NCI-H1417 treated with DMSO at 0.1 percent for 48 hours (cell line): ENCODE results near the gene ZNF835.
"Not testable (repeated sequence)": the region's sequence is repeated elsewhere in the genome, so short reads cannot be mapped to it uniquely, and the experiment has no call there.

Experiments used
- DNase-seq: peaks from one replicate; lab custom pipeline; 2025; lab: John Stamatoyannopoulos, UW

The ZNF835 gene

DNA sequence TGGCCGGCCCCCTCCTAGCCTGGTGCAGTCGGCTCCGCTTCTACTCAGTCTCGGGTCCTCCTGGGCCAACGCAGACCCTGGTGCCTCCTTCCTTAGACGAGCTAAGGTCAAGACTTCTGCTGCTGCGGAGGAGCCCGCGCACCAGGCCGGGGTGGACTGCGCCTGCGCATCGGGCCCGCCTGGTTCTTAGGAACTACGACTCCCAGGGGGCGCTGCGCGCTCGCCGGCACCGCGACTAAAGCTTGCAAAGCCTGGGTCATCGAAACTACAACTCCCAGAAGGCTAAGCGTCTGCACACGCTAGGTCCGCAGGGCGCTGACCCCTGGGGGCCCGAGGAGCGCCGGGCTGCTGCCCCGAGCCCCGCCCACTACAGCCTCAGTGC, at the start of gene ZNF835:
Gene ZNF835, minus strand, starts transcription at position 145 of the 382 bp plus-strand sequence. CDS start 6,559 bp downstream, outside the sequence.
- DNase-seq = no peak

DNA sequence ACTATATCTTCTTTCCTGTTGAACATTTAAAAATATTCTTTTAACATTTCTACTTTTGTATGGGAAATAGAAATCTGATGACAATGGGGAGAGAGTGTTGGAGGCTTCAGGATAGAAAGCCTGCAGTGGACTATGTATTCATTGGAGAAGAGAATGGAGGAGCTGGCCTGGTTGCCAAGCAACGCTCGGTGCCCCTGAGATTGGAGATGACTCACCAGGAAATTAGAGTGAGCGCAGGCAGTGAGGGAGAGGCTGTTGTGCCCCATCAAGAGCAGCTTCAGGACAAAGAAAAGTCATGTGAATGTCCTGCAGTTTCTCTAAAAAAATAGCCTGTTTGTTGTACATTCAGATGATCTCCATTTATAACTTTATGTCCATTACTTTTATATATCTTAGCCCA, 48.7 kb upstream of the ZNF835 start:
- DNase-seq = no peak

DNA sequence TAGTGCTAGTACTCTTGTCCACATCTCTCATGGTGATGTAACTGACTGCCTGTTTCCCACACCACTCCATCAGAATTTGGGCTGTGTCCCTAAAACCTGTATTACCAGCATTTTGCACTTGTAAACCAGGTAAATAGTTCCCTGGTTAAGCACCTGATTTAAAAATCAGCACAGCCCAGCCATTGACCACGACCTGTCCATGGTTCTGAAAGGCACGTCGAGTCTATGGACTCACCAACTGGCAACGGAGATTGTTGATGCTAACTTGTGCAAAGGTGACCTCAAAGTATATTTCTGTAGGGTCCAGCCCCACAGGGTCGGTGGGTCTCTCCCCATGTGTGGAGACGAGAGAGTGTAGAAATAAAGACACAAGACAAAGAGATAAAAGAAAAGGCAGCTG, 46.7 kb upstream of the ZNF835 start:
- DNase-seq = no peak

DNA sequence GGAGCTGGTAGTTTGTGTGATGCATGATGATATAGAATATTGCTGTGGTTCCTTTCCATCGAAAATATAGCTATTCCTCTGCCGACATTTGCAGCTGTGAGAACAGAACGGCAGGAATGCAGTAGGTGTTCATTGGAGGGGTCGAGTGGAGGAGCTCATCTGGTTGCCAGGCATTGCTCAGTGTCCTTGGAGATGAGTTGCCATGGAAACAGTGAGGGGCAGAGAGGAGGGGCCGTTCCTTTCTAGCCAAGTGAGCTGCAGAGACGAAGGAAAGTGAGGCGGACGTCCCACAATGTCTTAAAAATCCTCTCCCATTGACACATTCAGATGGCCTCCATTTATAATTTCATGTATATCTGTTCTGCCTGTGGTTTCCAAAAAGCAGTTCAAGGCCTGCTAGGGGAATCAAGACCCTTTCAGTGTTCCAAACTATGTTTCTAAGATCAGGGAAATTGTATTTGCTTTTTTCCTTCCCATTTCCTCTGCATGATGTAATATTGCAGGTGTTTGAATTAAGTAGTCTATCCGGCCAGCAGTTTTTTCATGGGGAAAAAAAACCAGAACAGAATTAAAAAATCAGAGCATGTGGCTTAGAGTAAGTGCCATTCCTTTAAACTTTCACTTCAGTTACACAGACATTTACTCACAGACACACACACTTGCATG, 41.2 kb upstream of the ZNF835 start:
- no peak for DNase-seq

DNA sequence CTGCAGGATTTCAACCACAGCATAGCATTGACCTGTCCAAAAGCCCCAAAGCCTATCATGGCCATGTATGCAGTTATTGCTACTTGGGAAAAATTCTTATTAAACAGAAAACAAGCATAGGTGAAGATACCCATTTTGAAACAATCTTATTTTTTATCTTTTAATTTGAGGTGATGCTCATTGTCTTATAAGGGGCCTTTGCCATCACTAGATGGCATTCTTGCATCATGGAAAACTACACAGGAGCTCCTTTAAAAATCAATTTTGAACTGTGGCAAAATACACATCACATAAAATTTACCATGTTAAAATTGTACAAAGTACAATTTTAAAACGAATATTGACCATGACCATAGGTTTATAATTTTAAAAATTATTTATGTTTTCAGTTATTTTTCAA, 38.9 kb upstream of the ZNF835 start:
- DNase-seq = no peak

DNA sequence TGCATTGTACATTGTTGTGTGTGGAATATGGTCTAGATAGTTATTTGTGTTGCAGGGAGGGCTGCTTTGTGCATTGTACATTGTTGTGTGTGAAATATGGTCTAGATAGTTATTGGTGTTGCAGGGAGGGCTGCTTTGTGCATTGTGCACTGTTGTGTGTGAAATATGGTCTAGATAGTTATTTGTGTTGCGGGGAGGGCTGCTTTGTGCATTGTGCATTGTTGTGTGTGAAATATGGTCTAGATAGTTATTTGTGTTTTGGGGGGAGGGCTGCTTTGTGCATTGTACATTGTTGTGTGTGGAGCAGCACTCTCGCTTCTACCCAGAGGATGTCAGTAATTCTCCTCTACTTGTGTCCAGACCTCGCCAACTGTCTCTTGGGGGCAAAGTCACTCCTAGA, 36.3 kb upstream of the ZNF835 start:
- DNase-seq = no peak

DNA sequence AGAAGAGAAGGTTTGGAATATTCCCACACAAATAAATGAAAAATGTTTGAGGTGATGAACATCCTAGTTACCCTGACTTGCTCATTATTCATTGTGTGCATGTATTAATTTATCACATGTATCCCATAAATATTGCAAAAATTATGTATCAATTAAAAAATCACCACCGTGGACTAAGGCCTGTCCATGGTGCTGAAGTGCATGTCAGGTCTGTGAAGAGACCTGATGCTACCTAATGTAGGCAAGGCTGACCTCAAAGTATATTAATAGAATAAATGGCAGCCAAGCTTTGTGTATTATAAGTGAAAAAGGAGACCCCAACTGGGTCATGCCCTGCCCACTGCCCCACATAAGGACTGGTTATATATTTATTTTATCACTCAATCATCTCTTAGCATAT, 34.4 kb upstream of the ZNF835 start:
- DNase-seq = no peak

DNA sequence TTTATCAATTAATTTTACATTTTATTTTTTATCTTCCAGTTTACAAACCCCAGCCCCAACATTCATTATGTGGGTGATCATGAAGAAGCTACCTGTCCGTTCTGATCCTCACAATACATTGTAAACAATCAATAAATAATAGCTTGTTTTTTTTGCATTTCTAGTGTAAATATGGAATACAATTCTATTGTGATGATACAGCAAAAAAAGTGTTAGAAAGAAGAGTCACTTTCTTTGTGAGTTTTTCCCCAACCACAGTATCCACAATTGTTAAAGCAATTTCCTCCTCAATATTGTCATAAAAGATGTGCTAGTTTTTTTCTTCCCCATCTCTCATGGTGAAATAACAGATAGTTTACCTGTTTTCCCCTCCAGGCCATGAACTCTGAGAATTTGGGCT, 30.3 kb upstream of the ZNF835 start:
- DNase-seq = no peak

DNA sequence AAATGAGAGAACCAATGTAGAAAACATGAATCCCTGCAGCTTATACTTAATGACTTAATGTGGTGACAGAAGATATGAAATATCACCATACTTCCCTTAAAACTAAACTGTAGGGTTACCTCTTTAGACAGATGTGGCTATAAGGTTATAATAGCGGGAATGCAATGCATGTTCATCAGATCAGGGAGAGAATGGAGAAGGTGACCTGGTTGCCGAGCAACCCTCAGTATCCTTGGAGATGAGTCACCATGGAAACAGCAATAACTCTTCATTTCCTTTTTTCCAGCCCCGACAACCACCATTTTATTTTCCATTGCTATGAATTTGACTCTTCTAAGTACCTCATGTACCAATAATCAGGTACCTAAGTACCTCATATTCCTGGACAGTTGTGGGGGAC, 28.0 kb upstream of the ZNF835 start:
- no peak for DNase-seq

DNA sequence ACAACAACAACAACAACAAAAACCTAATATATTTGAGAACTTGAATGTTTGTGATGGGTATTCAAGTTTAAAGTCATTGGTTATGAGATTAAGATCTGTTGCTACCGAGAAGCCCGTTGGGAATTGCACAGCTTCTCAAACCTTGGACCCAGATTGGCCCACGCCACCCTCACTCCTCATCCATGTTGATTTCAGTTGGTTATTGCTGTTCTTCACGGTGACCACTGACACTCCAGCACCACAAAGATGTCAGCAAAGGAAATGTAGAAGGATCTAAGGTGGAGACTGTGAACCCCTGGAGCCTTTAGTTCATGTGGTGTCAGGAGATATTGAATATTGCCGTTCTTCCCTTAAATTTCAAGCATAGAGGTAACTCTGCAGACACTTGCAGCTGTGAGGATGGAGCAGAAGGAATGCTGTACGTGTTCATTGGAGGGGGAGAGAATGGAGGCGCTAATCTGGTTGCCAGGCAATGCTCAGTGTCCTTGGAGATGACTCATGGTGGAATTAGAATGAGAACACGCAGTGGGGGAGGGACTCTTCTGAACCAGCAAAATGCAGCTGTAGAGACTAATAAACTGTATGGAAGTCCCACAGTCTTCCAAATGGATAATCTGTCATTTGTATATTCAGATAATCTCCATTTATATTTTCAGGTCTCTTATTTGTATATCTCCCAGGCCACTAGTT, 20.8 kb upstream of the ZNF835 start:
- DNase-seq = no peak

DNA sequence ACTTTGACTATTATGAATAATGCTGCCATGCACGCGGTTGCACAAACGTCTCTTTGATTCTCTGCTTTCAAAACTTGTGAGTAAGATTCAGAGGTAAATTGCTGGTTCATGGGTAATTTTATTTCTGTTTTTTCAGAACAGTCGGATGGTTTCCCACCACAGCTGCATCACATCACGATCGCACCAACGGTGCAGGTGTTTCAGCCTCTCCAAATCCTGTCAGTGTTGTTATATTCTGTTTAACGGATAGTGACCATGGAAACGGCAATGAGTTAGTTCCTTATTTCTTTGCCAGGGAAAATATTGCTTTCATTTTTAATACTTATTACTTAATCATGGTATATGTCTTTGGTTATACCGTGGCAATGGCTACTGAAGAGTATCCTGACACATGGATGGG, 19.1 kb upstream of the ZNF835 start:
- DNase-seq = no peak

DNA sequence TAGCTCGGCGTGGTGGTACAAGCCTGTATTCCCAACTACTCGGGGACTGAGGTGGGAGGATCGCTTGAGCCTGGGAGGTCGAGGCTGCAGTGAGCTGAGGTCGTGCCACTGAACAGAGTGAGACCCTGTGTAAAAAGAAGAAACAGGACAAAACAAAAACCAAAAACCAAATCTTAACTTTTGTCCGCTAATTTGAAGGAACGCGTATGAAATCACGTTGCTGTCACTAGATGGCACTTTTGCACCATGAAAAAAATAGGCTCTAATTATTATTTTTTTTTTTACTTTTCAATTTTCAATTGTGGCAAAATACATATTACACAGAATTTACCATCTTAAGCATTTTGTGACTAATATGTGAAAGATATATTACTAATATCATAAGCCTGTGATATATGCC, 17.6 kb upstream of the ZNF835 start:
- DNase-seq = no peak

DNA sequence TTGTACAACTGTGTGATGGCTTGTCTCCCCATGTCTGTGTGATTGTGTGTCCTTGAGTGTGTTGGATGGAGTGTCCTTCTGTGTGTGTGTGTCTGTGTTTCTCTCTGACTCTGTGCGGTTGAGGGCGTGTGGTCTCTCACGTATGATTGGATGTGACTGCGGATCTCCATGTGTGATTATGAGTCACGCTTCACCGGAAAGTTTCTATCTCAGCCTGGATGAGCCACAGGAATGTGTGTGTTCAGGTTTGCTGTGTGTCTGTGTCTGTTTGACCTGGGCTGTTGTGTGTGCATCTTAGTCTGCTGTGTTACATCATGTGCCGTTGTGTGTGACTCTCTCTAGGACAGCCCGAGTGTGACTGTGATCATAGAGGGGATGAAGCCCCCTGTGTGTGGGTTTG, 15.5 kb upstream of the ZNF835 start:
- DNase-seq = no peak

DNA sequence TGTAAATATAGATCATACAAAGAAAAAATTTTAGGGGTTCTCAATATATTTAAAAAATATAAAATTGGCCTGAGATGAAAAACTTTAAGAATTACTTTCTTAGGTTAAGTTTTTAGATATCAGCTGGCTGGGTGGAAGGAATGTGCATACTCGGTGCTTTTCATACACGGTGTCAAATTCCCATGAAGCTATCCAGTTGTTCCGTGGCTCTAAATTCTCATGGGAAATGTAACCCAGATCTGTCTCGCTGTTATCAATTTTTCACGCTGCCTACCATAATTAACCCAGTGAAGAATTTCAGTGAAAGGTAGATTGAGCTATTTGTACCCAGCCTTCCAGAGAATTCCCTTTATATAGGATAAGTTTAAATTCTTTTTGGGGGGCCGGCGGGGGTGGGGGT, 11.6 kb upstream of the ZNF835 start:
- DNase-seq = no peak

DNA sequence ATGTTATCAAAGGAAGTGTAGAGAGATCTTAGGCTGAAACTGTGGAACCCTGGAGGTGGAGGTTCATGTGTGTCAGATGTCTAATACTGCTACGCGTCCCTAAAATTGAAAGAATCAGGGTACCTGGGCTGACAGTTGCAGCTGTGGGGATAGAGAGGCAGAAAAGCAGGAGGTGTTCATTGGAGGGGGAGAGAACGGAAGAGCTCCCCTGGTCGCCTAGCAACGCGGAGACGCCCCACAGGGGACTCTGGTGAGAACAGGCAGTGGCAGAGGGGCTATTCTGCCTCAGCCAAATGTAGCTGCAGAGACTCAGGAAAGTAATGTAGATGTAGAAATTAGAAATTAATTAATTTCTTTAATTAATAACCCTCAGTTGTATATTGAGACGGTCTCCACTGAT, 10.1 kb upstream of the ZNF835 start:
- DNase-seq = no peak

DNA sequence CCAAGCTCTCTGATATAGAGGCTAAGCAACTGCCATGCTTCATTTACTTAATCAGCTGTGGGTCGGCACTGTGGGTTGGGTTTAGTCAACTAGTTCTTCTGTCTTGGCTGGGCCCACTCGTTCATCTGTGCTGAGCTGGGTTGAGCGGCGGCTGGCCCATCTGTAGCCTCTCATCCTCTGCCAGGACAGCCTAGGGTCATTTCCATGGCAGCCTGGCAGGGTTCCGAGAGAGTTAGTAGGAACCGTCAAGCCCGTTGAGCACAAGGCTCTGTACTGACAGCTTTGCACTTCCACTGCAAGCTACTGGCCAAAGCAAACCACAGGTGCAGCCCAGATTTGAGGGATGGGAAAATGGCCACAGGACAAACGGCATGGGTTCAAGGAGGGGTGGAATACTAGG, 6.6 kb upstream of the ZNF835 start:
- DNase-seq = no peak

DNA sequence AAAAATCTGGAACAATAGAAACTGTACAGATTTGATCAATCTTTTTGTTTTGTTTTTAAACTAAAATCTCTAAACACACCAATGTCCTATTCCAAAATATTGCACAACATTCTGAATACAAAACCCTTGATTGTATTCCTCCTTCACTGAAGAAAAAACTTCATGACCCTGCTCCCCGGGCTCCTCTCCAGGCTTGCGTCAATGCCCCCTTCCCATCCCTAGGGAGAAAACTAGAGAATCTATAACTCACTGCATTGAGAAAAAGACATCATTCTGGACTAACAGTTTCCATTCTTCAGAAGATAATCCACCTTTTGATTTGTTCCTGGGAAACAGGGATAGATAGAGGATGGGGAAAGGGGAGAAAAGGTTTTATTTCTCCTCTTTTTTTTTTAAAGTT, 1.1 kb upstream of the ZNF835 start:
- not testable (repeated sequence) for DNase-seq

DNA sequence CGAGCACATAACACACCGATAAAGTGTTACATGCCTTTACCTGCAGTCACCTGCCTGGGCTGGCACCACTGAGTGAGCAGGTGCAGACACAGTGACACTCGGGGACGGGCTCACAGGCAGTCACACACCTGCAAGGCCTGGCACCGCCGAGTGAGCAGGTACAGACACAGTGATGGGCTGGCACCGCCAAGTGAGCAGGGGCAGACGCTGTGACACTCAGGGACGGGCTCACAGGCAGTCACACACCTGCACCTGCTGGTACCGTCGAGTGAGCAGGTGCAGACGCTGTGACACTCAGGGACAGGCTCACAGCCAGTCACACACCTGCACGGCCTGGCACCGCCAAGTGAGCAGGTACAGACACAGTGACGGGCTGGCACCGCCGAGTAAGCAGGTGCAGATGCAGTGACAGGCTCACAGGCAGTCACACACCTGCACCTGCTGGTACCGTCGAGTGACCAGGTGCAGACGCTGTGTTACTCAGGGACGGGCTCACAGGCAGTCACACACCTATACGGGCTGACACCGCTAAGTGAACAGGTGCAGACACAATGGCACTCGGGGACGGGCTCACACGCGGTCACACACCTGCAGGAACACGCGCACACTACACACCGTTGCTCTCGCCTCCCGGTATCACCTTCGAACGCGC, 470 bp downstream of the ZNF835 start:
- no peak for DNase-seq

DNA sequence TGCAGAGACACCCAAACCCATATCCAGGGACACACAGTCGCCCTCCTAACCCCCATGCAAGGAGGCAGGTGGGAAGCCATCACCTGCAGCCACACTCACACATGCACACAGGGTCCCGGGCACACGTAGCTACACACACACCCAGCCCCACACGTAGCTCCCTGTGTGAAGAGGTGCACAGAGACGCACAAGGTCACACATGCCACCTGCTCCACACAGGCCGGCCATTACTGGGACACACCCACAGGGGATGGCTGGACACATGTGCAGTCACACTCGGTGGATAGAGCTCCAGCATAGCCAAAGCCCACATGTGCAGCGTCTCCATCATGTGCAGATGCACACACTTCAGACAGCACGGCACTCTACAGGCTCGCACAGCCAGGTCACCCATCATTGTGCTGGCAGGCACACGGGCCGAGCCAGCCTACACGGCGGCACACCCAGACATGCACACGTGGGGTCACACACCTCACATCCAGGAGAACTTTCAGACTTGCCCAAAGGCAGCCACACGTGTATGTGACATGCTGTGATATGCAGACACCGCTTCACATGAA, 1.1 kb downstream of the ZNF835 start:
- DNase-seq = no peak

DNA sequence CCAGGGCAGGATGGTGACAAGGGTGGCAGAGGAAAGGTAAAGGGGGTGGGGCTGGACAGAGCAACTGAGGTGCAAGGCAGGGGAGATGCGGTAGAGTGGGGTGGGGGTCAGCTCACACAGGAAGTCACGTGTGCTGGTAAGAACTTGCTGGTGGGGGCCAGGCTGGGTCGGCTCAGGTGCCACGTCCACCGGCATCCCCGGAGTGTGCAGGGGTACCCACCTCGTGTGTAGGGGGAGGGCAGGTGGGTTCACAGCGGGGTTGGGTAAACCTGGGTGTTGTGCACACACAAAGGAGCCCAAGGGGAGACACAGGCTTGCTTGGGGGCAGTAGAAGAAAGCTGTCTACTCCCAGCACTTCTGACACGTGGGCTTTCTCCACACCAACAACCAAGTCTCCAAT, 2.9 kb downstream of the ZNF835 start:
- DNase-seq = no peak

DNA sequence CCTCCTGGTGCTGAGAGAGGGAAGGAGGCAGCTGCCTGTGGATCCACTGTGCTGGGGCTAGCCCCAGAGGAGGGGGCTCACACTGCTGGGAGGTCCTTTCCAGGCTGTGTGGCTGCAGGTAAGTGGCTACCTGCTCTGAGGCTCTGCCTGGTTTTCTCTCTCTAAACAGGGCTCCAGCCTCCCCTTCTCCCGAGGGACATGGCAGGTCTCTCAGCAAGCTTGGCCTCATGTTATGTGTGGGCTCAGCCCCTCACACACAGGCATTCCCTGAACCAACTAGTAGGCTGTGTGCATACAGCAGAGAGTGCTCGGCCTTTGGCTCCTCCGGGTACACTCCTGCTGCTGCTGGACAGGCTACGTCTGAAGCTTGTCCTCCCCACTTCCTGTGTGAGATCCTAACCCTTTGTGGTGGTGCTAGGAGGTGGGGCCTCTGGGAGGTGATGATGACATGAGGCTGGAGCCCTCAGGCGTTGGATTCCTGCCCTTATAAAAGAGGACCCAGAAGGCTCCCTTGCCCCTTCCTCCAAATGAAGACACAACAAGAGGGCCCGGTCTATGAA, 4.2 kb downstream of the ZNF835 start:
- DNase-seq = no peak

DNA sequence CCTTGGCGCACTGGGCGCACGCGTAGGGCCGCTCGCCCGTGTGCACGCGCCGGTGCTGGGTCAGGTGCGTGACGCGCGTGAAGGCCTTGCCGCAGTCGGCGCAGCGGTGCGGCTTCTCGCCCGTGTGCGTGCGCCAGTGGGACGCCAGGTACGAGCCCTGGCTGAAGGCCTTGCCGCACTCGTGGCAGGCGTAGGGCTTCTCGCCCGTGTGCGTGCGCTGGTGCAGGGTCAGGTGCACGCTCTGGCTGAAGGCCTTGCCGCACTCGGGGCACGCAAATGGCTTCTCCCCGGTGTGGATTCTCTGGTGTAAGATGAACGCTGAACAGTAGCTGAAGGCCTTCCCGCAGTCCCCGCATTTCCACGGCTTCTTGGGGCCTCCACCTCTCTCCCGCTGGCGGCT, 7.0 kb downstream of the ZNF835 start:
- no peak for DNase-seq

DNA sequence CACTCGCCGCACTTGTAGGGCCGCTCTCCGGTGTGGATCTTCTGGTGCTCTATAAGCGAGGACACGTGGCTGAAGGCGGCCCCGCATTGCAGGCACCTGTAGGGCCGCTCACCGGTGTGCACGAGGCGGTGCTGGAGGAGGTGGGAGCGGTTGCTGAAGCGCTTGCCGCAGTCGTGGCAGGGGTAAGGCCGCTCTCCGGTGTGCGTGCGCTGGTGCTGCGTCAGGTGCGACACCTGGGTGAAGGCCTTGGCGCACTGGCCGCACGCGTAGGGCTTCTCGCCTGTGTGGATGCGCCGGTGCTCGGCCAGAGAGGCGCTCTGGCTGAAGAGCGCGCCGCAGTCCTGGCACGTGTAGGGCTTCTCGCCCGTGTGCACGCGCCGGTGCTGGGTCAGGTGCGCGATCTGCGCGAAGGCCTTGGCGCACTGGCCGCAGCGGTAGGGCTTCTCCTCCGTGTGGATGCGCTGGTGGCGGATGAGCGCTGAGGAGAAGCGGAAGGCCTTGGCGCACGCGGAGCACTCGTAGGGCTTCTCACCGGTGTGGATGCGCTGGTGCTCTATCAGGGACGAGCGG, 7.5 kb downstream of the ZNF835 start:
- DNase-seq = no peak
